ENCODE results near the gene PDE1C.

PDE1C gene

DNA sequence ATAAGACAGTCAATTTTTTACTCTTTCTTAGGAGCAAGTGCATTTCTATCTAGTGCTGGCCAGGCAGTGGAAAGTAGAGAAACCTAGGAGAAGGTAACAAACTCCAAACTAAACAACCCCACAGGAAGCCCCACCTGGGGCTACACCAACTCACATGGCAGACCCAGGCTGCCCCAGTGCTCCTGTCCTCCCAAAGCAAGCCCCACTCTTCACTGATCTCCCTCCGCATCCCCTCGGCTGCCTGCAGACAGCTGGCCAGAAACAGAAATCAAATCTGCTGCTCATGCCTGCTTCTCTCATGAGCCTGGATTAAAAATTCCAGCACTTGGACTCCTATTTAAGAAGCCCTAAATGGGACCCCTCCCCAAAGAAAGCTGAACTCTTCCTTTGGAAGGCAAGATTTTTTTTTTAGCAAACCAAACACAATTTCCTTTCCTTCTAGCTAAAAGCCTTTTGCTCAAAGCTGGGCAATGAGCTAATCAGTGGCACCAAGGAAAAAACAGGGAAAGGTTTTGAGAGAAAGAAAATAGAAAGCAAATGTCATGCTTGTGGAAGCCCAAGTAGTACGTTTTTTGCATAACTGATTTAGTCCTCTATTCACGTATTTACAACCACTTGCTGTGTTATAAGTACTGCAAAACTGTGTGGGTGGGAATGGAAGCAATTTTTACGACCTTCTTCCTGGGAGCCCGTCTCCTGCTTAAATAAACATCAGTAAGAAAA lies 10.8 kb downstream of the PDE1C start:
- Histone ChIP-seq H3K4me3 (ENCODE audit: low read depth, low read length) (no peak overlapping the region), H3K27me3 (ENCODE audit: insufficient read depth, low read depth, severe bottlenecking) (no peaks in the 10 kb centered on the region), H3K36me3 (no peaks in the 10 kb centered on the region), H3K9me3 (ENCODE audit: severe bottlenecking) (no peaks in the 10 kb centered on the region), H3K27ac (no peak overlapping the region)
- no peak for DNase-seq
- TF ChIP-seq, protein P1, sequence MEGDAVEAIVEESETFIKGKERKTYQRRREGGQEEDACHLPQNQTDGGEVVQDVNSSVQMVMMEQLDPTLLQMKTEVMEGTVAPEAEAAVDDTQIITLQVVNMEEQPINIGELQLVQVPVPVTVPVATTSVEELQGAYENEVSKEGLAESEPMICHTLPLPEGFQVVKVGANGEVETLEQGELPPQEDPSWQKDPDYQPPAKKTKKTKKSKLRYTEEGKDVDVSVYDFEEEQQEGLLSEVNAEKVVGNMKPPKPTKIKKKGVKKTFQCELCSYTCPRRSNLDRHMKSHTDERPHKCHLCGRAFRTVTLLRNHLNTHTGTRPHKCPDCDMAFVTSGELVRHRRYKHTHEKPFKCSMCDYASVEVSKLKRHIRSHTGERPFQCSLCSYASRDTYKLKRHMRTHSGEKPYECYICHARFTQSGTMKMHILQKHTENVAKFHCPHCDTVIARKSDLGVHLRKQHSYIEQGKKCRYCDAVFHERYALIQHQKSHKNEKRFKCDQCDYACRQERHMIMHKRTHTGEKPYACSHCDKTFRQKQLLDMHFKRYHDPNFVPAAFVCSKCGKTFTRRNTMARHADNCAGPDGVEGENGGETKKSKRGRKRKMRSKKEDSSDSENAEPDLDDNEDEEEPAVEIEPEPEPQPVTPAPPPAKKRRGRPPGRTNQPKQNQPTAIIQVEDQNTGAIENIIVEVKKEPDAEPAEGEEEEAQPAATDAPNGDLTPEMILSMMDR (IDR thresholded peaks at IDR 0.05; ENCODE audit: low read depth, low read length) = no peak

DNA sequence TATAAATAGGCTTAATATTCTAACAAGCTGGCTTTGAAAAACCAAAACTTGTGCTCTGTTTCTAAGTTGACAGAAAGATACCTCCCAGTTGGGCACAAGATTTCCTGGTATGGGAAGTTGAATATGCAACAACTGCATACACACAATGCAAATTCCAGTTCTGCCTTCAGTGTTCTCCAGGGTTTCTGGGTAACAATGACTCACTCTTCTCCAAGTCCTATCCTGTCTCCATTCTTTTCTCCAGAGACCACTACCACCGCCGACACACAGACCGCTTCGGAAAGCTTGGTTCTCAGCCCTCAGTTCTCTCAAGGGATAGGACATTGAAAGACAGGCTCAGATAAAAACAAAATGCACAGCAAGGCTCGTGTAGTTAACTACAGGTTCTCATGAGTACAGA lies 12.2 kb downstream of the PDE1C start:
- H3K27ac ChIP-seq = no peak overlapping the region
- DNase-seq = no peak
- H3K27me3 ChIP-seq (ENCODE audit: insufficient read depth, low read depth, severe bottlenecking) = no peaks in the 10 kb centered on the region
- no peaks in the 10 kb centered on the region for H3K9me3 ChIP-seq (ENCODE audit: severe bottlenecking)
- H3K36me3 ChIP-seq = no peaks in the 10 kb centered on the region
- TF ChIP-seq, protein P1 (IDR thresholded peaks at IDR 0.05; ENCODE audit: low read depth, low read length) = no peak
- no peak overlapping the region for H3K4me3 ChIP-seq (ENCODE audit: low read depth, low read length)

DNA sequence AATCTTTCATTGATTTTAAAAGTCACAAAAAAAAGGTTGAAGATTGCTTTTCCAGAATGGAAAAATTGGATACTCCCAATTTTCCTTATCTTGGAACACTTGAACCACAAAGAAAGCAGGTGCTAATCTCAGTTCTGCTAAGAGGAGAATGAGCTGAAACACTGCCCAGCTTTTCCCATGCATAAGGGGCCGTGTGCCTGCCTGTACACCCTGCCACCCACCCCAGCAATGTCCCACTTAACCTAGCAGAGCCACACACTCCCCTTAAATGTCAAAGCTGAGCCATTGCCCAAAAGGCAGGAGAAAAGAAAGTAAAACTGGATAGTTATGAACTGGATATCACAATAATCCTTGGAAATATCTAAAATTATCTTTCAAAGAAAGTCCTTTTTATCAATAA lies 13.4 kb downstream of the PDE1C start:
- Histone ChIP-seq H3K9me3 (ENCODE audit: severe bottlenecking) (no peaks in the 10 kb centered on the region), H3K27ac (no peak overlapping the region), H3K27me3 (ENCODE audit: insufficient read depth, low read depth, severe bottlenecking) (no peaks in the 10 kb centered on the region), H3K4me3 (ENCODE audit: low read depth, low read length) (no peak overlapping the region), H3K36me3 (no peaks in the 10 kb centered on the region)
- no peak for DNase-seq
- TF ChIP-seq, protein P1 (IDR thresholded peaks at IDR 0.05; ENCODE audit: low read depth, low read length) = no peak

DNA sequence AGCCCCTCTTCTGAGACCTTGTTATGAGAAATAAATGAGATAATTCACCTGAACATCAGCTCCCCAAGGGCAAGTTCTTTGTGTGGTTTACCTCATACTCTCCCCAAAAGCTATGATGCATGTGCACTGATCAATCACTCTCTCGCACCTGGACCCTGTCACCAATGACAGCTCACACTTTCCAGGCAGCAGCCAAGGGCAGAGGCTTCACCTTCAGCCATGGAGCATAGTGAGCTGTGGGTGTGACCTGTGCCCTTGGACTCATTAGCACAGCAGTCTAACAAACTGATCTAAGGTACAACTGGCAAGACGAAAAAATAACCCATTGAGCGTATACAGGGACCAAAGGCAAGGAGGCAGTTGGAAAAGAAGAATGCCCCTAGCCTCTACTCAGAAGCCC lies 17.0 kb downstream of the PDE1C start:
- TF ChIP-seq, protein P1 (IDR thresholded peaks at IDR 0.05; ENCODE audit: low read depth, low read length) = no peak
- Histone ChIP-seq H3K9me3 (ENCODE audit: severe bottlenecking) (no peaks in the 10 kb centered on the region), H3K27me3 (ENCODE audit: insufficient read depth, low read depth, severe bottlenecking) (no peaks in the 10 kb centered on the region), H3K36me3 (no peaks in the 10 kb centered on the region), H3K27ac (no peak overlapping the region), H3K4me3 (ENCODE audit: low read depth, low read length) (no peak overlapping the region)
- no peak for DNase-seq

DNA sequence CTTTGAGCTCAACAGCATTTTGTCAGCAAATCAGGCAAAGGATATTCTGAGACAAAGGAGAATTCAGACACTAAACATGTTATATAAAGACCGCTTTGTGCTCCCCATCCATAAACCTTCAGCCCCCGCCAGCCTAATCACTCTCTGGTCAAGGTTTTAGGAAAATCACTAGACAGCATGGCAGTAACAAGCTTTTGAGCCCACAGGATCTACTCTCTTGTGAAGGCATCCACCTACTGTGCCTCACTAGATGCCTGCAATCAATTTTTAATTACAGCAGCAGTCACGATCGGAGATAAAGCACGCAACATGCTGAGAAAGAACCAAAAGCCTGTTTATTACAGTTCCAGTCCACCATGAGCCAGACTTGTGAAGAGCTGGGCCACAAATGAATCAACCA lies 19.1 kb downstream of the PDE1C start:
- Histone ChIP-seq H3K36me3 (no peaks in the 10 kb centered on the region), H3K4me3 (ENCODE audit: low read depth, low read length) (no peak overlapping the region), H3K27ac (no peak overlapping the region), H3K27me3 (ENCODE audit: insufficient read depth, low read depth, severe bottlenecking) (no peaks in the 10 kb centered on the region), H3K9me3 (ENCODE audit: severe bottlenecking) (no peaks in the 10 kb centered on the region)
- DNase-seq = no peak
- TF ChIP-seq, protein P1 (IDR thresholded peaks at IDR 0.05; ENCODE audit: low read depth, low read length) = no peak

DNA sequence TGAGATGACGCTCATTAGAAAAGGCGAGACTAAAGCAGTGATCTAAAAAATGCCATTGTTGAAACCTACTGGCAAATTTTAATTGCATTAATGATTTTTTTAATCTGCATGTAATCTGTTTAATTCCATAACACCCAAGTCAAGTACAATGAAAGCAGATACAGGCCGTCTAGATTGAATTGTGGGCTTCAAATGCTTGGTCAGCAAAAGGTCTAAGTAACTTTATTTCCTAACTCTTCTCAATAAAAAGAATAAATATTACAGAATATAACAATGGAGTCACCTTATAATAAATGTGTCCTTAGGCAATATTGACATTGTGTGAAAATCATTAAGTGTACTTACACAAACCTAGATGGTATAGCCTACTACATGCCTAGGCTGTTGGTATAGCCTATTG lies 20.6 kb downstream of the PDE1C start:
- TF ChIP-seq, protein P1 (IDR thresholded peaks at IDR 0.05; ENCODE audit: low read depth, low read length) = no peak
- Histone ChIP-seq H3K27me3 (ENCODE audit: insufficient read depth, low read depth, severe bottlenecking) (no peaks in the 10 kb centered on the region), H3K9me3 (ENCODE audit: severe bottlenecking) (no peaks in the 10 kb centered on the region), H3K27ac (no peak overlapping the region), H3K4me3 (ENCODE audit: low read depth, low read length) (no peak overlapping the region), H3K36me3 (no peaks in the 10 kb centered on the region)
- DNase-seq = no peak

Measured in WERI-Rb-1 (cell line).